ENCODE measurements around the gene RIN1. TPM values are rescaled to one million over a fixed set of nuclear protein-coding genes. Genes with fewer than 3 reads are reported as not detected.
A peak's percentile ranks its signal among the peaks of the same experiment; 100 is the strongest.

Gene RIN1
- total and polyA plus RNA-seq, 9 of the 15 experiments (the other 6 are each of a cell fraction or from before 2014, with no cell fraction given) = 0.01 to 1.2 (median 0.45) TPM; not detected in 1

DNA sequence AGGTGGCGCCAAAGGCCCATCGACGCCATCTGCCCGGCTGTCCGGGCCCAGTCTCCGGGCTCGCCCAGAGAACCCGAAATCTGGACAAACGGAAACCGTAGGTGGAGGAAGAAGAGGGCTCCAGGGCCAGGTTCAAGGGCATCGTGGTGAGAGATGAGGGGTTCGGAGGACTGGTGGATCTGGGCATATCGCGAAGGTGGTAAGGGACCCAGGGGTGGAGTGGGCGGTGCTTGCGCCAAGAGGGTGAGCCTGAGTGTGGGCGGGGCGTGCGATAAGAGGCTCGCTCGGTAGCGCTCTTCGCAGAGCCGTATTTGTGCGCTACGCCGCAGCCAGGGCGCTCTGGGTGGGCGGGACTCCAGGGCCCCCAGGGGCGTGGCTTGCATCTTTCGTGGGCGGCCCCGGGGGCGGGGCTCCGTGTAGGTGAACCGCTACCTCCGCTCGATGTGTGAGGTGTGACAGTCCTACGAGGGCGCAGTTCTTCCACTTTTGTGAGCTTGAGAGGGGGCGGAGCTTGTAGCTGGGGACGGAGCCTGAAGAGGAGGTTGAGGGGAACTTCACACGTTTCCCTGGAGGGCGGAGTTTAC is 24.2 kb downstream of the RIN1 start (continued):
- no peak for TF ChIP-seq NR4A1 (CRISPR knock-in tag; IDR thresholded peaks at IDR 0.05)
- TF ChIP-seq NR4A1 (tag; IDR thresholded peaks at IDR 0.05) = peak; percentile 55; the same call in 1 of the 2 replicates
- TF ChIP-seq SMARCA4 (IDR thresholded peaks at IDR 0.05) = peak; percentile 64; the same call in 1 of the 2 replicates
- TF ChIP-seq ZNF75A (CRISPR knock-in tag; IDR thresholded peaks at IDR 0.05) = no peak
- TF ChIP-seq ZC3H8 (IDR thresholded peaks at IDR 0.05) = no peak
- TF ChIP-seq, protein P1, sequence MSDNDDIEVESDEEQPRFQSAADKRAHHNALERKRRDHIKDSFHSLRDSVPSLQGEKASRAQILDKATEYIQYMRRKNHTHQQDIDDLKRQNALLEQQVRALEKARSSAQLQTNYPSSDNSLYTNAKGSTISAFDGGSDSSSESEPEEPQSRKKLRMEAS (CRISPR knock-in tag; IDR thresholded peaks at IDR 0.05) = peak; percentile 98
- TF ChIP-seq, protein P2, sequence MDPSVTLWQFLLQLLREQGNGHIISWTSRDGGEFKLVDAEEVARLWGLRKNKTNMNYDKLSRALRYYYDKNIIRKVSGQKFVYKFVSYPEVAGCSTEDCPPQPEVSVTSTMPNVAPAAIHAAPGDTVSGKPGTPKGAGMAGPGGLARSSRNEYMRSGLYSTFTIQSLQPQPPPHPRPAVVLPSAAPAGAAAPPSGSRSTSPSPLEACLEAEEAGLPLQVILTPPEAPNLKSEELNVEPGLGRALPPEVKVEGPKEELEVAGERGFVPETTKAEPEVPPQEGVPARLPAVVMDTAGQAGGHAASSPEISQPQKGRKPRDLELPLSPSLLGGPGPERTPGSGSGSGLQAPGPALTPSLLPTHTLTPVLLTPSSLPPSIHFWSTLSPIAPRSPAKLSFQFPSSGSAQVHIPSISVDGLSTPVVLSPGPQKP (CRISPR knock-in tag; IDR thresholded peaks at IDR 0.05) = no peak
- TF ChIP-seq, protein P3, sequence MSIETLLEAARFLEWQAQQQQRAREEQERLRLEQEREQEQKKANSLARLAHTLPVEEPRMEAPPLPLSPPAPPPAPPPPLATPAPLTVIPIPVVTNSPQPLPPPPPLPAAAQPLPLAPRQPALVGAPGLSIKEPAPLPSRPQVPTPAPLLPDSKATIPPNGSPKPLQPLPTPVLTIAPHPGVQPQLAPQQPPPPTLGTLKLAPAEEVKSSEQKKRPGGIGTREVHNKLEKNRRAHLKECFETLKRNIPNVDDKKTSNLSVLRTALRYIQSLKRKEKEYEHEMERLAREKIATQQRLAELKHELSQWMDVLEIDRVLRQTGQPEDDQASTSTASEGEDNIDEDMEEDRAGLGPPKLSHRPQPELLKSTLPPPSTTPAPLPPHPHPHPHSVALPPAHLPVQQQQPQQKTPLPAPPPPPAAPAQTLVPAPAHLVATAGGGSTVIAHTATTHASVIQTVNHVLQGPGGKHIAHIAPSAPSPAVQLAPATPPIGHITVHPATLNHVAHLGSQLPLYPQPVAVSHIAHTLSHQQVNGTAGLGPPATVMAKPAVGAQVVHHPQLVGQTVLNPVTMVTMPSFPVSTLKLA (conservative IDR thresholded peaks at IDR 0.05) = peak in 1 of 2 experiments; percentile 78; a peak in 2 of 4 replicates
- peak; percentile 55 for TF ChIP-seq SAP30 (IDR thresholded peaks at IDR 0.05; ENCODE audit: borderline replicate concordance, insufficient read depth, low read depth, low read length, poor library complexity, severe bottlenecking)
- TF ChIP-seq NCOA4 (IDR thresholded peaks at IDR 0.05; ENCODE audit: partially characterized antibody) = no peak
- TF ChIP-seq ZBTB1 (CRISPR knock-in tag; IDR thresholded peaks at IDR 0.05; ENCODE audit: borderline replicate concordance, low read depth) = no peak
- TF ChIP-seq NBN (IDR thresholded peaks at IDR 0.05; ENCODE audit: low read depth) = peak; percentile 75; the same call in 1 of the 2 replicates
- no peak for TF ChIP-seq CHD2 (IDR thresholded peaks at IDR 0.05; ENCODE audit: low read depth, low read length)
- TF ChIP-seq, protein P4, sequence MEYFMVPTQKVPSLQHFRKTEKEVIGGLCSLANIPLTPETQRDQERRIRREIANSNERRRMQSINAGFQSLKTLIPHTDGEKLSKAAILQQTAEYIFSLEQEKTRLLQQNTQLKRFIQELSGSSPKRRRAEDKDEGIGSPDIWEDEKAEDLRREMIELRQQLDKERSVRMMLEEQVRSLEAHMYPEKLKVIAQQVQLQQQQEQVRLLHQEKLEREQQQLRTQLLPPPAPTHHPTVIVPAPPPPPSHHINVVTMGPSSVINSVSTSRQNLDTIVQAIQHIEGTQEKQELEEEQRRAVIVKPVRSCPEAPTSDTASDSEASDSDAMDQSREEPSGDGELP (CRISPR knock-in tag; IDR thresholded peaks at IDR 0.05; ENCODE audit: borderline replicate concordance) = peak; percentile 78; the same call in 1 of the 2 replicates
- TF ChIP-seq ETV1 (tag; conservative IDR thresholded peaks at IDR 0.05; ENCODE audit: low read depth) = peak; percentile 53; the same call in 1 of the 2 replicates
- TF ChIP-seq, protein P5, sequence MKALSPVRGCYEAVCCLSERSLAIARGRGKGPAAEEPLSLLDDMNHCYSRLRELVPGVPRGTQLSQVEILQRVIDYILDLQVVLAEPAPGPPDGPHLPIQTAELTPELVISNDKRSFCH (CRISPR knock-in tag; IDR thresholded peaks at IDR 0.05) = no peak
- TF ChIP-seq, protein P5 (tag; IDR thresholded peaks at IDR 0.05) = 0 out of 2 replicates have a peak, but pooled peaks have one; percentile 62
- TF ChIP-seq, protein P6, sequence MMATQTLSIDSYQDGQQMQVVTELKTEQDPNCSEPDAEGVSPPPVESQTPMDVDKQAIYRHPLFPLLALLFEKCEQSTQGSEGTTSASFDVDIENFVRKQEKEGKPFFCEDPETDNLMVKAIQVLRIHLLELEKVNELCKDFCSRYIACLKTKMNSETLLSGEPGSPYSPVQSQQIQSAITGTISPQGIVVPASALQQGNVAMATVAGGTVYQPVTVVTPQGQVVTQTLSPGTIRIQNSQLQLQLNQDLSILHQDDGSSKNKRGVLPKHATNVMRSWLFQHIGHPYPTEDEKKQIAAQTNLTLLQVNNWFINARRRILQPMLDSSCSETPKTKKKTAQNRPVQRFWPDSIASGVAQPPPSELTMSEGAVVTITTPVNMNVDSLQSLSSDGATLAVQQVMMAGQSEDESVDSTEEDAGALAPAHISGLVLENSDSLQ (IDR thresholded peaks at IDR 0.05) = no peak; the same call in 1 of the 2 replicates
- no peak for TF ChIP-seq POLR3G (IDR thresholded peaks at IDR 0.05; ENCODE audit: extremely low read depth, insufficient read length, insufficient replicate concordance)
- TF ChIP-seq SMARCC2 (IDR thresholded peaks at IDR 0.05; ENCODE audit: low read depth) = no peak
- TF ChIP-seq CC2D1A (IDR thresholded peaks at IDR 0.05) = peak; percentile 89
- TF ChIP-seq POU5F1 (IDR thresholded peaks at IDR 0.05; ENCODE audit: borderline replicate concordance, low read depth, low read length, partially characterized antibody) = no peak

Data from K562 (cell line).